Kidney epithelial cell (primary cell): Measurements from ENCODE around the gene CDH11. TPM values are rescaled to one million over a fixed set of nuclear protein-coding genes. Genes with fewer than 3 reads are reported as not detected.

Source experiments
- DNase-seq: peaks from one replicate; pipeline ENCODE4 v3.0.0-alpha.2; 2010; ENCODE audit warnings: low read depth
- H3K27me3 ChIP-seq: 2 replicates; pipeline ENCODE4 v1.6.0; 2011; ENCODE audit warnings: low read length; ENCODE audit not compliant: control insufficient read depth, insufficient read depth
- H3K36me3 ChIP-seq: 2 replicates; pipeline ENCODE4 v1.5.1; 2011; ENCODE audit warnings: low read length; ENCODE audit not compliant: control insufficient read depth, insufficient read depth
- H3K4me3 ChIP-seq: 2 replicates; pipeline ENCODE4 v1.5.1; 2011; ENCODE audit warnings: low read depth, mild to moderate bottlenecking, control low read depth, low read length
- CTCF ChIP-seq: IDR thresholded peaks from 2 replicates; pipeline ENCODE4 v1.5.1; 2011; ENCODE audit warnings: mild to moderate bottlenecking, moderate library complexity, low read length, control low read depth, inconsistent platforms; ENCODE audit not compliant: insufficient read depth, poor library complexity, severe bottlenecking
- total RNA-seq: library from RNA; depleted of rRNA; stranded (reverse); fragments of >200 nt; gene quantifications from 2 replicates; pipeline ENCODE4 v1.2.3, GENCODE V29; 2015

Gene CDH11
- total RNA-seq, 1 donor from 2014 or later, result 135 TPM

- Histone ChIP-seq H3K27me3 (peaks cover 2% of the 10 kb centered on the region), H3K4me3 (no peak overlapping the region), H3K36me3 (no peaks in the 10 kb centered on the region)
- TF ChIP-seq CTCF, result no peak
- DNase-seq, result no peak
Measured at GRCh38 chr16:65061263-65061662, 60.6 kb downstream of the CDH11 start.

GRCh38 chr16:65059406-65059980 is 62.4 kb downstream of the CDH11 start:
- peaks cover 2% of the 10 kb centered on the region for H3K27me3 ChIP-seq
- no peaks in the 10 kb centered on the region for H3K36me3 ChIP-seq
- no peak overlapping the region for H3K4me3 ChIP-seq
- TF ChIP-seq CTCF, result no peak
- DNase-seq, result no peak

- H3K27me3 ChIP-seq, result peaks cover 2% of the 10 kb centered on the region
- no peaks in the 10 kb centered on the region for H3K36me3 ChIP-seq
- H3K4me3 ChIP-seq, result no peak overlapping the region
- DNase-seq, result no peak
- no peak for TF ChIP-seq CTCF
Measured at GRCh38 chr16:65057184-65057583, 64.7 kb downstream of the CDH11 start.

- Histone ChIP-seq H3K36me3 (no peaks in the 10 kb centered on the region), H3K27me3 (peaks cover 1% of the 10 kb centered on the region), H3K4me3 (no peak overlapping the region)
- TF ChIP-seq CTCF, result no peak
- no peak for DNase-seq
Measured at GRCh38 chr16:65054457-65054856, 67.4 kb downstream of the CDH11 start.

GRCh38 chr16:65049679-65050078 is 72.2 kb downstream of the CDH11 start:
- H3K36me3 ChIP-seq, result no peaks in the 10 kb centered on the region
- TF ChIP-seq CTCF, result no peak
- no peak for DNase-seq
- no peak overlapping the region for H3K4me3 ChIP-seq
- H3K27me3 ChIP-seq, result no peaks in the 10 kb centered on the region

GRCh38 chr16:65045961-65046360 is 75.9 kb downstream of the CDH11 start:
- Histone ChIP-seq H3K36me3 (no peaks in the 10 kb centered on the region), H3K4me3 (no peak overlapping the region), H3K27me3 (no peaks in the 10 kb centered on the region)
- DNase-seq, result no peak
- TF ChIP-seq CTCF, result no peak
